GM21737 (cell line): Measurements from ENCODE around the gene CITED2.

Experiments used
- ATAC-seq: cut with Tn5 transposase; IDR thresholded peaks from one replicate; pipeline ENCODE4 v1.9.1; 2021; ENCODE audit warnings: mild to moderate bottlenecking, moderate library complexity; ENCODE audit not compliant: unreplicated experiment

CITED2 gene

GRCh38 chr6:139334806-139335446, 39.5 kb downstream of the CITED2 start:
- no peak for ATAC-seq

GRCh38 chr6:139330826-139331500, 43.5 kb downstream of the CITED2 start:
- ATAC-seq = no peak

- no peak for ATAC-seq
Measured at GRCh38 chr6:139330306-139330705, 44.1 kb downstream of the CITED2 start.

- no peak for ATAC-seq
Measured at GRCh38 chr6:139329224-139329623, 45.2 kb downstream of the CITED2 start.

- peak; percentile 54 for ATAC-seq
Measured at GRCh38 chr6:139327038-139327437, 47.4 kb downstream of the CITED2 start.

GRCh38 chr6:139325686-139326085, 48.8 kb downstream of the CITED2 start:
- ATAC-seq = no peak

- ATAC-seq = no peak
Measured at GRCh38 chr6:139325125-139325524, 49.3 kb downstream of the CITED2 start.

- ATAC-seq = no peak
Measured at GRCh38 chr6:139324301-139324555, 50.2 kb downstream of the CITED2 start.

GRCh38 chr6:139323511-139324300, 50.7 kb downstream of the CITED2 start:
- ATAC-seq = no peak
